ENCODE results near the gene KCNK10. TPM values are rescaled to one million over a fixed set of nuclear protein-coding genes. Genes with fewer than 3 reads are reported as not detected.

The KCNK10 gene
- total RNA-seq, 2 donors from 2014 or later, result not detected

DNA sequence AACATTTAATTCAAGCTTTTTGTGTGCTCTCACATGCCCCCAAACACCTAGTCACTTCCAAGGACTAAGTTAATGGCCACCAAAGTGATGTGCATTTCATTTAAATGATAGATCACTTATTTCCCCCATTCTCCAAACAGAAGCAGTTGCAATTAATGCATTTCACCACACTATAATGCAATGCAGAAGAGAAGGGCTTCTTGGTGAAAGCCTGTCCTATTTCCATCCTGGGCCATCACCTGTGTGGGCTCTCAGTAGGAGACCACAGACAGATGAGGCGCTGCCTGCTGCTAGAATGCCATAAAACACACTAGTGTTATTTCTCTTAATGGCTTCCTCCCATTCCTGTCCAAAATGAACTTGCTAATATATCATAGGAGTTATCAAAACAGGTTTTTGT is 166.9 kb downstream of the KCNK10 start:
- intact Hi-C loops (cut with DNase I), result no loop called here
- DNase-seq (ENCODE audit: low spot score), result no peak

GRCh38 chr14:88154926-88155325 is 168.1 kb downstream of the KCNK10 start:
- no peak for DNase-seq (ENCODE audit: low spot score)
- intact Hi-C loops (cut with DNase I), result no loop called here

DNA sequence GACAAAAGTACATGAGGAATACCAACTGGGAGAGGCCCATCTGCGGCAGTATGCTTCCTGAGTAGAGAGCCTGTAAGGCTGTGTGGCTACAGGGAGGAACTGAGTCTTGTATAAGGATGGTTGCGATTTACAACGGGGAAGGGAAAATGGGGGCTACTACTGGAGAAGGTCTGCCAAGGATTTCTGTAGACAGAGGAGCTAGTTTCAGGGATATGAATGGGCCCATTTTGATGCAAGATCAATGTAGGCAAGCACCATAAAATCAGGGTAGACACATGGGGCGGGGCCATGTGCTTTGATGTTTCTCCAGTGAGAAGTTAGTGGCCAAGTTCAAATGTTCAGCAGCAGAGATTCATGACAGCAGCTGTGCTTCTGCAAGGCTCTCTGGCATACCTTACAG is 168.7 kb downstream of the KCNK10 start:
- intact Hi-C loops (cut with DNase I), result no loop called here
- DNase-seq (ENCODE audit: low spot score), result no peak

- intact Hi-C loops (cut with DNase I), result loop anchor here in 1 of 2 donors (1.0 kb wide), 1 partner anchor 51 kb away; no protein-coding TSS in a partner anchor
- DNase-seq (ENCODE audit: low spot score), result no peak
Measured at GRCh38 chr14:88146881-88147649, 176.0 kb downstream of the KCNK10 start.

DNA sequence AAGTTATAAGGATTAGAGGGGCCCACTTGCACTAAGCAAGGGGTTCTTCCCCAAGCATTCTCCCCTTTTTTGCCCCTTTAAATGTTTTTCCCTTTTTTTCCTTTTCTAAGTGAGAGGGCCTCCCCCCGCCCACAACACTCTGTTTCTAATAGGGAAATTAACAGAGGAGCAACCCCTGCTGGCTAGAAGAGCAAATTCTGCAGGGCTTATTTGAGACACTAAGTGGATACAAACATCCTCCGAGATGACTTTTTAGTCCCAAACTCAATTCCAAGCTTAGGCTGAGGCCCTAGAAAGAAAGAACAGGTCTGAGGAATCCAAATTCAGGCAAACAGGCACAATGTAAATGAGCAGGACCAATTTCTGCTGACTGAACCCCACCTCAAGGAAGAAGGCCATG is 179.3 kb downstream of the KCNK10 start:
- no peak for DNase-seq (ENCODE audit: low spot score)
- intact Hi-C loops (cut with DNase I), result no loop called here

GRCh38 chr14:88142997-88143396 is 180.1 kb downstream of the KCNK10 start:
- DNase-seq (ENCODE audit: low spot score), result no peak
- intact Hi-C loops (cut with DNase I), result no loop called here

- intact Hi-C loops (cut with DNase I), result no loop called here
- DNase-seq (ENCODE audit: low spot score), result no peak
Measured at GRCh38 chr14:88140874-88141273, 182.2 kb downstream of the KCNK10 start.

GRCh38 chr14:88137327-88137726 is 185.7 kb downstream of the KCNK10 start:
- intact Hi-C loops (cut with DNase I), result no loop called here
- no peak for DNase-seq (ENCODE audit: low spot score)

Other genes starting within 250 kb of the KCNK10 start
- 10 to 100 TPM in 1 of 2 donors, 1 to 10 TPM in 1; 9.4 to 15.5 TPM for gene SPATA7, start 62.4 kb upstream of the KCNK10 start, total RNA-seq
- 10 to 100 TPM; 32.9 to 44.0 TPM for gene PTPN21, start 231.7 kb upstream of the KCNK10 start, total RNA-seq
- 10 to 100 TPM; 42.6 to 42.7 TPM for gene ZC3H14, start 239.8 kb upstream of the KCNK10 start, total RNA-seq